ENCODE measurements around the gene CHAC1.
"Not testable (repeated sequence)": the region's sequence is repeated elsewhere in the genome, so short reads cannot be mapped to it uniquely, and the experiment has no call there.

Gene CHAC1

GRCh38 chr15:40957581-40958051 lies 4.3 kb downstream of the CHAC1 start:
- DNase-seq (ENCODE audit: low spot score): no peak

- DNase-seq (ENCODE audit: low spot score): no peak
Observed at GRCh38 chr15:40958146-40958545, 4.9 kb downstream of the CHAC1 start.

GRCh38 chr15:40958723-40959122 lies 5.5 kb downstream of the CHAC1 start:
- DNase-seq (ENCODE audit: low spot score): no peak

GRCh38 chr15:40959331-40960141 lies 6.3 kb downstream of the CHAC1 start:
- DNase-seq (ENCODE audit: low spot score): peak; percentile 56

GRCh38 chr15:40960151-40960885 lies 7.0 kb downstream of the CHAC1 start:
- DNase-seq (ENCODE audit: low spot score): no peak

GRCh38 chr15:40960925-40961324 lies 7.7 kb downstream of the CHAC1 start:
- DNase-seq (ENCODE audit: low spot score): peak; percentile 49

GRCh38 chr15:40961740-40962139 lies 8.5 kb downstream of the CHAC1 start:
- DNase-seq (ENCODE audit: low spot score): not testable (repeated sequence)

GRCh38 chr15:40962317-40962716 lies 9.0 kb downstream of the CHAC1 start:
- not testable (repeated sequence) for DNase-seq (ENCODE audit: low spot score)

- DNase-seq (ENCODE audit: low spot score): no peak
Observed at GRCh38 chr15:40963201-40963600, 9.9 kb downstream of the CHAC1 start.

- DNase-seq (ENCODE audit: low spot score): no peak
Observed at GRCh38 chr15:40964006-40964405, 10.7 kb downstream of the CHAC1 start.

- DNase-seq (ENCODE audit: low spot score): no peak
Observed at GRCh38 chr15:40964634-40965033, 11.4 kb downstream of the CHAC1 start.

GRCh38 chr15:40968290-40969085 lies 15.2 kb downstream of the CHAC1 start:
- no peak for DNase-seq (ENCODE audit: low spot score)

- DNase-seq (ENCODE audit: low spot score): no peak
Observed at GRCh38 chr15:40969363-40969762, 16.1 kb downstream of the CHAC1 start.

GRCh38 chr15:40974879-40975278 lies 21.6 kb downstream of the CHAC1 start:
- DNase-seq (ENCODE audit: low spot score): no peak

- no peak for DNase-seq (ENCODE audit: low spot score)
Observed at GRCh38 chr15:40976819-40977218, 23.5 kb downstream of the CHAC1 start.

- DNase-seq (ENCODE audit: low spot score): no peak
Observed at GRCh38 chr15:40978141-40978540, 24.9 kb downstream of the CHAC1 start.

- DNase-seq (ENCODE audit: low spot score): no peak
Observed at GRCh38 chr15:40978562-40978961, 25.3 kb downstream of the CHAC1 start.

GRCh38 chr15:40981186-40981585 lies 27.9 kb downstream of the CHAC1 start:
- no peak for DNase-seq (ENCODE audit: low spot score)

GRCh38 chr15:40982855-40983254 lies 29.6 kb downstream of the CHAC1 start:
- DNase-seq (ENCODE audit: low spot score): no peak

GRCh38 chr15:40984406-40984805 lies 31.1 kb downstream of the CHAC1 start:
- no peak for DNase-seq (ENCODE audit: low spot score)

GRCh38 chr15:40984964-40985363 lies 31.7 kb downstream of the CHAC1 start:
- no peak for DNase-seq (ENCODE audit: low spot score)

- no peak for DNase-seq (ENCODE audit: low spot score)
Observed at GRCh38 chr15:40985541-40986330, 32.5 kb downstream of the CHAC1 start.

Data from iPS-NIHi11 (cell line).